Heart left ventricle (tissue), 16 donors: ENCODE measurements around the gene MLST8. TPM values are rescaled to one million over a fixed set of nuclear protein-coding genes. Genes with fewer than 3 reads are reported as not detected.

Experiments used
- ATAC-seq, 4 donors: fragments of 200-7000 bp; cut with Tn5 transposase; one replicate each; pipeline ENCODE4 v1.9.1; 2020 to 2022; ENCODE audit warnings: moderate library complexity in 4 of 4, mild to moderate bottlenecking in 3 of 4, moderate number of reproducible peaks in 1 of 4
- DNase-seq, 5 donors: peaks; one replicate each; pipeline ENCODE4 v3.0.0-alpha.2; 2020
- H3K27ac ChIP-seq, 12 donors: fragments of 200-600 bp; sonication (generic) in 4 of 12; one replicate each; pipeline versions ENCODE4 v1.5.0 to v1.8.0; 2016 to 2022; ENCODE audit warnings: mild to moderate bottlenecking in 2 of 12
- H3K27me3 ChIP-seq, 9 donors: fragments of 200-600 bp; sonication (generic) in 2 of 9; one replicate each; pipeline versions ENCODE4 v1.5.1 to v1.8.0; 2016 to 2022; ENCODE audit warnings: mild to moderate bottlenecking in 3 of 9
- H3K36me3 ChIP-seq, 9 donors: fragments of 200-600 bp; sonication (generic) in 2 of 9; one replicate each; pipeline versions ENCODE4 v1.5.0 to v1.8.0; 2018 to 2022; ENCODE audit warnings: mild to moderate bottlenecking in 2 of 9
- H3K4me1 ChIP-seq, 12 donors: fragments of 200-600 bp; sonication (generic) in 4 of 12; one replicate each; pipeline versions ENCODE4 v1.5.0 to v1.8.0; 2016 to 2022; ENCODE audit warnings: mild to moderate bottlenecking in 3 of 12
- H3K4me3 ChIP-seq, 12 donors: fragments of 200-600 bp; sonication (generic) in 4 of 12; one replicate each; pipeline versions ENCODE4 v1.5.0 to v1.8.0; 2017 to 2022; ENCODE audit warnings: mild to moderate bottlenecking in 9 of 12, moderate library complexity in 4 of 12
- H3K9me3 ChIP-seq, 12 donors: fragments of 200-600 bp; sonication (generic) in 4 of 12; one replicate each; pipeline versions ENCODE4 v1.5.0 to v1.8.0; 2016 to 2022; ENCODE audit warnings: mild to moderate bottlenecking in 1 of 12
- CTCF ChIP-seq, 12 donors: fragments of 200-600 bp; sonication (generic) in 4 of 12; IDR thresholded peaks; one replicate each; pipeline versions ENCODE4 v1.5.0 to v1.8.0; 2018 to 2022; ENCODE audit warnings: antibody characterized with exemption in 12 of 12, mild to moderate bottlenecking in 5 of 12
- POLR2A ChIP-seq, 2 donors: fragments of 450-650 bp; IDR thresholded peaks; one replicate each; pipeline ENCODE4 v1.6.1; 2017; ENCODE audit warnings: antibody characterized with exemption in 2 of 2, mild to moderate bottlenecking in 2 of 2, moderate library complexity in 2 of 2
- WGBS, 4 donors: extraction: QIAGEN DNeasy Blood & Tissue Kit in 2 of 4; methylation state at CpG; one replicate each; pipeline versions ENCODE4 v1.1.5 to v1.1.7; 2013 to 2018; 5-methylcytosine and 5-hydroxymethylcytosine counted together
- intact Hi-C, 10 donors: fragments of 100-400 bp; cut with DNase I; formaldehyde crosslinking; loops; one replicate each; pipeline versions ENCODE4 v1.11.1 to v1.14.2; 2022
- polyA plus RNA-seq, 2 donors: library from polyadenylated mRNA; stranded (reverse); fragments of 200-250 nt; gene quantifications; one replicate each; pipeline ENCODE4 v1.2.3, GENCODE V29; 2013
- total RNA-seq, 9 donors: library from RNA; depleted of rRNA in 2 of 9; stranded (reverse); fragments of >200 nt in 2 of 9; fragmentation: NEBNext Ultra II Directional in 3 of 9; extraction: Animal tissue kit (Norgen Biotek cat#: 25700) in 3 of 9; gene quantifications; one replicate each; pipeline versions ENCODE4 v1.1.0 to v1.2.4, GENCODE V29; 2016 to 2023
- donor health status: ischemic (EF 13 %, LVEDD 7.1; RV severe dilation, severe dysfunction).
- donor health status: healthy with polysubstance abuse.
- donor health status: DM: no; HTN: yes; CAD: no.
- donor health status: DM: no; HTN: no; CAD: no.
- donor health status: ischemic (EF 25% LVEDD 6.9; RV normal size, moderate dysfunction).
- donor health status: ischemic (EF 25% LVEDD 5.7; RV mildly dilated, moderate dysfunction).
- donor health status: healthy.
- donor health status: DM: yes; HTN: yes; CAD: no.
- donor health status: ischemic (EF 35%, LVEDD 5.7; RV mildly dilated, moderate dysfunction).
- donor health status: nonischemic (EF 11% LVEDD 7.7; RV severe dilation, severe dysfunction).
- donor health status: DM: yes; HTN: yes; CAD: no.
- donor health status: PGD.
- donor health status: ischemic (EF 29% LVEDD 5.4; RV normal size, mild dysfunction).
- donor health status: nonischemic (EF 23%, LVEDD 6.1; RV moderate dilation, normal function).

MLST8 gene
- total and polyA plus RNA-seq, 11 donors = 19.8 to 49.0 (median 23.5) TPM

GRCh38 chr16:2226245-2226793 lies 21.1 kb downstream of the MLST8 start:
- 61 to 71% (median 67%) methylated on average over 9 of the region's 9 CpGs for WGBS, 4 donors

DNA sequence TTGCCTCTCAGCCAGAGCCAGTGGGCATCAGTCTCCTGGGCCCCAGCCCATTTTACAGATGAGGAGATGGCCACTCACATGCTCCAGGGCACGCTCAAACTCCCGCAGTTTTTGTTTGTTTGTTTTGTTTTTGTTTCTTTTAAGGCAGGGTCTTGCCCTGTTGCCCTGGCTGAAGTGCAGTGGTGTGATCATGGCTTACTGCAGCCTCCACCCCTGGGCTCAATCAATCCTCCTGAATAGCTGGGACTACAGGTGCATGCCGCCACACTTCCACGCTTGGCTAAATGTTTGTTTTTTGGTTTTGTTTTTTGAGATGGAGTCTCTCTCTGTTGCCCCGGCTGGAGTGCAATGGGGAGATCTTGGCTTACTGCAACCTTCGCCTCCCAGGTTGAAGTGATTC lies 21.7 kb downstream of the MLST8 start:
- Histone ChIP-seq H3K4me3 (no peak overlapping the region), H3K4me1 (peaks cover 0 to 31% (median 17%) of the 10 kb centered on the region in 12 donors), H3K36me3 (peaks cover 4 to 52% (median 37%) of the 10 kb centered on the region in 9 donors), H3K27me3 (no peaks in the 10 kb centered on the region), H3K27ac (no peak overlapping the region), H3K9me3 (no peaks in the 10 kb centered on the region)
- intact Hi-C loops = loop anchor here in 1 of 10 donors (2.0 kb wide), 1 partner anchor 22 kb away; no protein-coding TSS in a partner anchor
- no peak for ATAC-seq
- DNase-seq = no peak
- no peak for TF ChIP-seq POLR2A (IDR thresholded peaks at IDR 0.05)
- TF ChIP-seq CTCF (IDR thresholded peaks at IDR 0.05) = no peak
- WGBS, 4 donors = 92 to 94% (median 93%) methylated on average over 6 of the region's 6 CpGs

More at GRCh38 chr16:2226245-2226793, 21.1 kb downstream of the MLST8 start:
- no peak for ATAC-seq
- Histone ChIP-seq H3K4me1 (peaks cover 0 to 31% (median 17%) of the 10 kb centered on the region in 12 donors), H3K36me3 (peaks cover 4 to 46% (median 31%) of the 10 kb centered on the region in 9 donors), H3K27me3 (no peaks in the 10 kb centered on the region), H3K4me3 (no peak overlapping the region), H3K27ac (peak overlapping the region in 1 of 12 donors; percentile 22), H3K9me3 (no peaks in the 10 kb centered on the region)
- no peak for DNase-seq
- intact Hi-C loops = loop anchor here in 1 of 10 donors (2.0 kb wide), 1 partner anchor 22 kb away; no protein-coding TSS in a partner anchor
- TF ChIP-seq CTCF (IDR thresholded peaks at IDR 0.05) (no peak), POLR2A (IDR thresholded peaks at IDR 0.05) (no peak)

DNA sequence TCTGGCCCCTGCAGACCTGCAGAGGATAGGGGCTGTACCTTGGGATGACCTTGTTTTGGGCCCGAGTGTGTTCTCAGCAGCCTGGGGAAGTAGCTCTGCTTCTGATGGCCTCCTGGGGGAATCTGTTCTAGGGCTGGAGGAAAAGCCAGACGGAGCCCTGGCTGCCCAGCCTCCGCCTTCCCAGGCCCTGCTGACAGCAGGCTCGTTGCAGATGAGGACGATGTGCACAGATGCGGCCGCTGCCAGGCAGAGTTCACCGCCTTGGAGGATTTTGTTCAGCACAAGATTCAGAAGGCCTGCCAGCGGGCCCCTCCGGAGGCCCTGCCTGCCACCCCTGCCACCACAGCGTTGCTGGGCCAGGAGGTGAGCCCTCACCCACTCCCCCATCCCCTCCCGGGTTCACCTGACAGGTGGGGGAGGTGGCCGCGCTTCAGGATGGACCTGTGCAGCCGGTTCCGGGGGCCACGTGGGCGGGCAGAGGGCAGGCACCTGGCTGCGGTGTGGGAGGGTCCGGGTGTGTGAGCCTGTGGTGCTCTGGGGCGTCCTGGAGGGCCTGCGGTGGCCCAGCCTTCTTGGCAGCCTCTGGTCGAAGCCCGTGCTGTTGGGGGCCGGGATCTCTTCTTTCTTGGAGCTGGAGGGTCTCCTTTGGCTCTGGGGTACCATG lies 23.0 kb downstream of the MLST8 start:
- 86 to 91% (median 88%) methylated on average over 14 to 25 of the region's 25 CpGs for WGBS, 4 donors
- no peak overlapping the region for H3K4me3 ChIP-seq
- no peaks in the 10 kb centered on the region for H3K9me3 ChIP-seq
- DNase-seq = no peak
- H3K4me1 ChIP-seq = peaks cover 0 to 28% (median 14%) of the 10 kb centered on the region in 12 donors
- ATAC-seq = no peak
- no peak overlapping the region for H3K27ac ChIP-seq
- intact Hi-C loops = no loop called here
- TF ChIP-seq POLR2A (IDR thresholded peaks at IDR 0.05) = no peak
- no peak for TF ChIP-seq CTCF (IDR thresholded peaks at IDR 0.05)
- H3K36me3 ChIP-seq = peaks cover 7 to 66% (median 51%) of the 10 kb centered on the region in 9 donors
- H3K27me3 ChIP-seq = no peaks in the 10 kb centered on the region

DNA sequence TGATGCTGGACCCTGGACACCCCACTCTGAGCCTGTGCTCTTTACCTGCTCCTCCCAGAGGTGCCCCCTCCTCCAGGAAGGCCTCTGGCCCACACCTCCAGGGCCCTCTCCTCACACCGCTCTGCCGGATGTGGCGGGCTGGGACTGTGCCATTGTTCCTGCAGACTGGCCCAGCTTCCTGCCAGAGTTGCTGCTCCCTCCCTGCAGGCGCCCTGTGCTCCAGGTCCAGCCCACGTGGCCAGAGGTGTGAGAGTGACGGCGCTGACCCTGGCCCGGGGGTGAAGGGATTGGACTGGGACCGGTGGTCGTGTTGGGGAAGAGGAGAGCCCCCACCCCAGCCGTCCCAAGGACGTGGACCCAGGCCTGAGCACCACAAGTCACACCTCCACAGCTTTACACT lies 23.8 kb downstream of the MLST8 start:
- H3K36me3 ChIP-seq = peaks cover 7 to 74% (median 59%) of the 10 kb centered on the region in 9 donors
- intact Hi-C loops = no loop called here
- no peak for ATAC-seq
- TF ChIP-seq CTCF (IDR thresholded peaks at IDR 0.05) (no peak), POLR2A (IDR thresholded peaks at IDR 0.05) (no peak)
- no peaks in the 10 kb centered on the region for H3K9me3 ChIP-seq
- no peak overlapping the region for H3K4me3 ChIP-seq
- peaks cover 0 to 27% (median 13%) of the 10 kb centered on the region in 12 donors for H3K4me1 ChIP-seq
- no peak for DNase-seq
- no peak overlapping the region for H3K27ac ChIP-seq
- no peaks in the 10 kb centered on the region for H3K27me3 ChIP-seq
- WGBS, 4 donors = 81 to 92% (median 88%) methylated on average over 12 of the region's 12 CpGs
